Inflammatory macrophage treated with lipopolysaccharide for 1 hour (primary cell): Measurements from ENCODE around the gene PAK6.
A peak's percentile ranks its signal among the peaks of the same experiment; 100 is the strongest.

ENCODE experiments used
- DNase-seq, 2 donors: peaks; one replicate each; pipeline ENCODE4 v3.0.0-alpha.2; 2020 to 2022

The PAK6 gene

DNA sequence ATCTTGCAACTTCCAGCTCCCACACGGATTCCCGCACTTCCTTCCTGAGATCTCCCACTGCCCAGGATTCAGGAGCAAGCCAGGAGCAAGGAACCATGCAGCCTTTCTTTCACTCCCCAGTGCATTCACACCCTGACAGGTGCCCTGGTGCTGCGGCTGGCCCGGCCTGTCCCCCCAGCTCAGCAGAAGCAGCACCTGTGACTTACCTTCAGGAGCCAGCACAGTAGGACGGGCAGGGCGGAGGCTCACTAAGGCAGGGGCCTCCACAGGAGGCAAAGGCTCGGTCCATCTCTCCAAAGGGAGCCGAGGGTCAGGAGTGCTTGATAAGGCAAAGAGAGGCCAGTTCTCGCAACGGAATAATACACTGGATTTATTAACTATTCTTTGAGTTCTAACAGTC, 39.2 kb downstream of the PAK6 start:
- DNase-seq: no peak

- peak in 1 of 2 donors; percentile 85 for DNase-seq
Observed at GRCh38 chr15:40279437-40280141, 40.7 kb downstream of the PAK6 start.

GRCh38 chr15:40280260-40281056, 41.6 kb downstream of the PAK6 start:
- DNase-seq: no peak

GRCh38 chr15:40281057-40281800, 42.4 kb downstream of the PAK6 start:
- DNase-seq: no peak

GRCh38 chr15:40281801-40282146, 42.9 kb downstream of the PAK6 start:
- DNase-seq: no peak

GRCh38 chr15:40282147-40282868, 43.4 kb downstream of the PAK6 start:
- no peak for DNase-seq

- DNase-seq: no peak
Observed at GRCh38 chr15:40282869-40283614, 44.2 kb downstream of the PAK6 start, which contains the start of gene ANKRD63. Gene ANKRD63 (minus strand): TSS chr15:40283064. CDS start chr15:40282586, 478 bp downstream.

GRCh38 chr15:40283615-40284300, 44.9 kb downstream of the PAK6 start:
- no peak for DNase-seq

- DNase-seq: no peak
Observed at GRCh38 chr15:40285151-40285550, 46.3 kb downstream of the PAK6 start.

GRCh38 chr15:40285554-40286011, 46.7 kb downstream of the PAK6 start:
- DNase-seq: no peak

DNA sequence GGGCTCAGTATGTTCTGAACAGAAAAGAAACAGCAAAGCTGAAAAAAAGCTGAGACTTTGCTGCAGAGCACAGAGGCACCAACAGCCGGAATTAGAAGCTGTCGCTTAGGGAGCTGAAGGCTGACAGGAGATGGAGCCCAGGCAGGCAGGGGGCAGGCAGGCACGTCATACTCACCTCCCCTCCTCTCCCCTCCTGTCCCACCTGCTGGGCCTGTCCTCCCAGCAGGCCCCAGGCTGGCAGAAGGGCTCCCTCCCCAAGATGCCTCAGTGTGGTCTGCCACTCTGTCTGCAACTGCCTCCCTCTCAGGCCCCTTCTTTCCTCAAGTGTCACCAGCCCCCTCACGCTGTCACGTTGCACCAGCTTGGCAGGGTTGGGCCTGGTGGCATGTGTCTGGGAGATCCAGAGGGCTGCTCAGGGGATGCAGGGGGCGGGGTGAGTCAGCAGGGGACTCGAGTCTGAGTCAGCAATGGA, 47.2 kb downstream of the PAK6 start:
- DNase-seq: peak; percentile 68 to 87

- DNase-seq: no peak
Observed at GRCh38 chr15:40286794-40287193, 47.9 kb downstream of the PAK6 start.

DNA sequence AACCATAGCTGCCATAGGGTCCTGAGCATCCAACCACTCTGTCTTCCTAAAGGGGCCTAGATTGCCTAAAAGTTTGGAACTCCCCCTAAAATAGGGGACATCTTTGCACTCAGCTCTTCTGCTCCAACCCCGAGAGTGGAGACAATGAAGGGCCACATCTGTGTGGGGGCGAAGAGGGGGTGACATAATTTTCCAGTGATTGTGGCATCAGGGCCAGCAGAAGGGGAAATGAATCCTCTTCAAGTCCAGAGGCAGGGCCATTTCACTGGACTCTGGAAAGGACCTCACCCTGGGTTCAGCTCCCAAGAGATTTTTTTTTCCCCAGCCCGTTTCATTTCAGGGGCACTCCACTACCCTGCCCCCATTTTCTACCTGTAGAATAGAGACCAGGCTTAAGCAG, 48.6 kb downstream of the PAK6 start:
- peak; percentile 53 to 79 for DNase-seq

- DNase-seq: no peak
Observed at GRCh38 chr15:40287968-40288367, 49.1 kb downstream of the PAK6 start.

GRCh38 chr15:40289140-40289775, 50.4 kb downstream of the PAK6 start:
- DNase-seq: no peak

- DNase-seq: no peak
Observed at GRCh38 chr15:40290545-40290917, 51.7 kb downstream of the PAK6 start.

DNA sequence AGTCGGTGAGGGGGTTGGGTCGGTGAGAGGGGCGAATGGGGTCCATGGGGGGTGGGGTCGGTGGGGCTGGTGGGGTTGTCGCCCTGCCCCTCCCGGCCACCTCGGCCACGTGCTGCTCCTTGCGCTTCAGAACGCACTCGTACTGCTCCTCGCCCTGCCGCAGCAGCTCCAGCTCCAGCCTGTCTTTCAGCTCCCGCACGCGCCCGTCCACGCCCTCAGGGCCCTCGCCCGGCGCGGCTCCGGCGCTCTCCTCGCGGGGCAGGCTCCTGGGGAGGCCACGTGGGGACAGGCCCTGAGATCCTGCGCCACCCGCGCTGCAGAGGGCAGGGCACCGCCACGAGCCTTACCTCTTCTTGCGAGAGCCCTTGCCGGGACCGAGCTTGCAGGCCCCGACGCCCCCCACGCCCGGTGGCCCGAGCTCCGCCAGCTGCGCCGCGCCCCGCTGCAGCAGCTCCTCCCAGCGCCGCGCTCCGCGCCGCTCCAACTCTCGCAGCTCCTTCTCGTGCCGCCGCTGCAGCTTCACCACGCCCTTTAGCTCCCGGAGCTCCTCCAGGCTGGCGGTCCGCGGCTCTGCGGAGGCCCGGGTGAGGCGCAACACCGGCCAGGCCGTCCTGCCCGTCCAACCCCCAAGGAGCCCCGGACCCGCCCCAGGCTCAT, 52.2 kb downstream of the PAK6 start:
- no peak for DNase-seq

DNA sequence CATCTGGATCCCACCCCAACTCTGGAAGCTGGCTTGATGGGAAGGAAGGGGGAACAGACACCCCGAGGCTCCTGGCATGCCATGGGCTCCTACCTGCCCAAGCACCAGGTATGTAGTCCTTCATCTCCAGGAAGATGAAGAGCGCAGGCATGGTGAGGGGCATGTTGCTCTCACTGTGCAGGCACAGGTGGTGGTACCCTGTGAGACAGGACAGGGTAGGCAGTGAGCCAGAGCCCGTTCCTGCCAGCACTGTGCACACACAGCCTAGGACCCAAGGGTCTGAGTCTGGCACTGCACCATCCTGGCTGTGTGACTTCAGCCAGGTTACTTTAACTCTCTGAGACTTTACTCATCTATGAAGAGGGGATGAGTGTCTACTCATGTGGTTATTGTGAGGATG, 53.4 kb downstream of the PAK6 start:
- no peak for DNase-seq

- no peak for DNase-seq
Observed at GRCh38 chr15:40293006-40293405, 54.1 kb downstream of the PAK6 start.
